ENCODE data around the gene RTKN2.

The RTKN2 gene

DNA sequence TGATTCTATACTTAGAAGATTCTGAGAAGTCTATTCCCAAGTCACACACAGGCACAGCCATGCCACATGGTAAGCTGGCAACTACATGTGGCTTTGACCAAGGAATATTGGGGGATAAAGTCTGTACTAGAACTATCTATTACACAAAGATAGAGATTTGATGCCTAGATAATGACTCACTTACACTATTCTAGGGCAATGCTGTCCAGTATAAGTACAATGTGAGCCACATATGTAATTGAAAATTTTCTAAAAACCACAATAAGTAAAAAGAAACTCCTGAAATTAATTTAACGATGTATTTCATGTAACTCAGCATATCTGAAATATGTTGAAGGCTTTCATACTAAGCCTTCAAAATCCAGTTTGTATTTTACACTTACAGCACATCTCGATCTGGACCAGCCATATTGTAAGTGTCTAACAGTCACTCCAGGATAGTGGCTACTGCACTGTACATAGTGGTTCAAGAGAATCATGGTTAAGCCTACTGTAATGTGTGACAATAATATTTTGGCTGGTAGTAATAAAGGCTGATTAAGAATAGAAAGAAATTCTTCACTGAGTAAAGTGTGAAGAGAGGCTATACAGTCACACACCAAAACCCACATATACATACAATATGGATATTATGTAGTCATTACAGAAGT, 62.8 kb downstream of the RTKN2 start:
- no peak for DNase-seq

DNA sequence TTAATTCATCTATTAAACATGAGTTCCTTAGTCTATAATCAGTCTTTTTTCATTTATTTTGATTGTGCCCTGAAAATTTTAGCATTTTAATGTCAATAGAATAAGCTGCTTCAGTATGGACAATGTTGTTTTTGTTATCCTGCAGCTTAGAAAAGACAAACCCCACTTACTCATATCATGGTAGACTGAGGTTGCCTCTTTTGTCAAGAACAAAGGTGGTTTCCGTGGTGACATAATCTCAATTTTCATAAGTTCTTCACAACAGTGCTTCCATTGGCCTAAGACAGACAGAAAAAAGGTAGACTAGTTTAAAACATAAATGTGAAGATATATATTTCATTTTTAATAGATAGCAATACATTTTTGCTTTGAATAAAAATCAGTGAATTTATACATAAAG, 69.1 kb downstream of the RTKN2 start:
- no peak for DNase-seq

DNA sequence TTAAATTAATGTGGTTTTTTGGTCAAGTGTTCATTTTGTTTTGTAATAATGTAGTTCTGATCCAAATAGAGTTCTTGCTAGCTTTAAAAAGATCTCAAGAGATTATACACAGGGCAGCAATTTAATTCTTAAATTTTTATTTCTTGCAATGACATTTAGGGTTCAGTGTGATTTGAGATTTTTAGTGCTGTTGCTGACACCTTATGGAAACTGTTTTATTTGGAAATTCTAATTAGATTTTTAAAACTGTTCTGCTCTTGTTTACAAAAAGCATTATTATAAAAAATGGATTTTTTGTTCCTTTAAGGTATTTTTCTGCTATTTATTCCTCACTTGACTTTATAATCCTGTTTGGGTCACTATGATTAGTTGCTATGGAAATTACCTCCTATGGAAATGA, 72.1 kb downstream of the RTKN2 start:
- DNase-seq = no peak

DNA sequence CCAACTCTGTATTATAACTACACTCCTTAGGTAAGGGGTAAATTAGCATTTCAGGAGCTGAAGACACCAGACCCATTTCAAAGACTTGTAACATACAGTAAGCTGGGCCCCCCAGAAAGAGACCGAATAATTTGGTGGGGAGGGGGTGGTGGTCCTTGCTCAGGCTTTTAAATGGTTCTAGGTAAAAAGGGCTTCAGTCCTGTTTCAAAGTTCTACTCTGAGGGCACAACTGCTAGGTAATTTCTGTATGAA, 73.0 kb downstream of the RTKN2 start:
- DNase-seq = no peak

DNA sequence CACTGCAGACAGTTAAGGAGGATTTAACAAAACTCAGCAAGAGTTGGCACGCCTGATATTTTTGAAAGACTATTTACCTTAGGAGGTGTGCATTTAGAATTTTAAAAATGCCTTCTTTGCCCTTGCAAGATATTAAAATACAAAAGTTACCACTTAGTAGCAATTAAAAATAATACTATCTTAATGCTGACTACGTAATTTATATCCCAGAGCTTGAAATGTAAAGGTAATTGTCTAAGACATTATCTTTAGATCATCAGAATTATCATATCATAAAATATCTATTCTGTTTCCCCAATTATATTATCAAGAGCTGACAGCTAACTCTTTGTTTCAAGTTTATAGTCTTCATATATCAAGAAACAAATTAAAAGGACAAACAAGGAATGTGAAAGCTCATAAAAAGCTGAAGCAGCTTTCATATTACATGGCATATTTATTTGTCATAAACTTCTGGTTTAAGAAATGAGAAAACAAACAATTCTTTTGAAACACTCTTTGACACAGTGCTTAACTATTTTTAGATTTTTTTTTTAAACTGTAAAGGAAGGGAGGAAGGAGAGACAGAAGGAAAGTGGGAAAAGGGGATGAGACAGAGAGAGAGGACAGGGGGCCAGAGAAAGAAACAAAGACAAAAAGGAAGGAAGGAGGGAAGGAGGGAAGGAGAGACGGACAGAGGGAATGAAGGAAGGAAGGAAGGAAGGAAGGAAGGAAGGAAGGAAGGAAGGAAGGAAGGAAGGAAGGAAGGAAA, 73.5 kb downstream of the RTKN2 start:
- no peak for DNase-seq

DNA sequence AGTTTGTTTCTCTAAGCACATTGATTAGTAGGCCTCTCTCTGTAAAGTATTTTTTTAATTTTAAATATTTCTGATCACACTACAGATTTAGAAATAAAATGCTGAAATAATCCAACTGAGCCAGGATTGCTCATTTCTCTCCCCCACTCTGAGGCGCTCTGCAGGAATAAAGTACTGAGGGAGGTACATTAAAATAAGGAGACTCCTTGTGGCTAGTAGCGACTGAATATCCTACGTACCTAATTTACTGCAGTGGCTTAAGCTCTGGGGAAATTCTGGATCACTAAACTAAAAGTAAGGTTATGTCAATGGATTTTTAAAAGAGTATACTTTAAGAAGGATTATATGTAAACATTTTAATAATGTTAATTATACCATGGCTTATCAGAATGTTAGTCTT, 75.2 kb downstream of the RTKN2 start:
- DNase-seq = no peak

DNA sequence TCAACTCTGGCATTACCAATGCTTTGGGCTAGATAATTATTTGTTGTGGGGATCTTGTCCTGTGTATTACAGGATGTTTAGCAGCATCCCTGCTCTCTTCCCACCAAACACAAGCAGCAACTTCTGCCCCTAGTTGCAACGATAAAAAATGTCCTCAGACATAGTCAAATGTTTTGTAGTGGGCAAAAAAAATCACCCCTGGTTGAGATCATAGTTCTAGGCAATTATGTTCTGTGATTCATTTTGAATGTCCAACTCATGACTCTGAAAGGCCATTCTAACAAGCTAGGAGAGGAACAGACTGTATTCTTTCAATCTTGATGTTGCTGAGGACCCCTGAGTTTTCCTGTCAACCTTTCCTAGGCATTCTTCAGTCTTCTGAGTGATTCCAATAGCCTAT, 79.5 kb downstream of the RTKN2 start:
- DNase-seq = no peak

DNA sequence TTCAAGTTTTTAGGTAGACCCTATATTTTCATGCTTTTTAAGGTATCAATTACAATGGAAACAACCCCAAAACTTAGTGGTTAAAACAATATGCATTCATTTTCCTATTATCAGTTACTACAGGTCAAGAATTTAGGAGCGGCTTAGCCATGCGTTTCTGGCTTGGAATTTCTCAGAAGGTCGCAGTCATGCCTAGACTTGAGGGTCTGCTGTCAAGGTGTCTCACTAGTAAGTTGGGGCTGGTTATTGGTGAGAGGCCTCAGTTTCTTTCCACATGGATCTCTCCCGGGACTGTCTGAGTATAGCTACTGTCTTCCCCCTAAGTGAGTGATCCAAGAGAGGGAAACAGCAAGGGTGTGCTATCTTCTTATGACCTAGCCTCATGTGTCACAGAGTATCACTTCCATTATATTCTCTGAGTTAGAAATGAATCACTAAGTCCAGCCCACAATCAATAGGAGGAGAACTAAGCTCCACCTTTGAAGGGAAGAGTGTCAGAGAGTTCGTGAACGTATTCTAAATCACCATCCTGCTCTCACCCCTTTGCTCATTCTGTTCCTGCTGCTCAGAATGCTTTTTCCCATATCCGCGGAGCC, 80.5 kb downstream of the RTKN2 start:
- DNase-seq = no peak

DNA sequence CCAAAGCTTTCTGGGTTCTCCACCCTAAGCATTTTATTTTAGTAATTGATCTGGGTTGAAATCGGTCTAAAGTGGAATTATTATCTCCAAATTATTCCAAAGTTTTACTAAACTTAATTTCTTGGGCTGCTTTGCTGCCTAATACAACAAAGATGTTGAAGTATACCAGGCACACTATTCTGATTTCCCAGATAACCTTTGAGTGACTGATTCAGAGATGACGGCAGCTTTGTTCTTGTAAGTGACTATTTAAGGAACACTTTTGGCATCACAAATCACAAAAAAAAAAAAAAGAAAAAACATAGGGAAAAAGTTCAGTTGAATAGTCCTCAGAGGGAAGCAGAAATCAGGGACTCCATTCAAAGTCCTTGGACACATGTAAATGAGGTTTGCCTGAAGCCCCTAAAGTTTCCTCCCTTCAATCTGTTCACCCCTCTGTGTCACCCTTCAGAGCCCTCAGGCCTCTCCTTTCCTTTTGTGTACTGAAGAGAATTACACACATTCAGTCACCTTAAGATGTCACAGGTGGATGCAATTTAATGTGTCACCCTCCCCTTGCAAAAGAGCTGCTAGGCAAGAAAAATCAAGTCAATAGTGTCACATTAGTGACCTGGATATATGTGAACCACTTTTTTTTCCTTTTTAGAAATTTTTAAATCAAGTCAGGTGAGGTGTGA, 81.5 kb downstream of the RTKN2 start:
- no peak for DNase-seq

DNA sequence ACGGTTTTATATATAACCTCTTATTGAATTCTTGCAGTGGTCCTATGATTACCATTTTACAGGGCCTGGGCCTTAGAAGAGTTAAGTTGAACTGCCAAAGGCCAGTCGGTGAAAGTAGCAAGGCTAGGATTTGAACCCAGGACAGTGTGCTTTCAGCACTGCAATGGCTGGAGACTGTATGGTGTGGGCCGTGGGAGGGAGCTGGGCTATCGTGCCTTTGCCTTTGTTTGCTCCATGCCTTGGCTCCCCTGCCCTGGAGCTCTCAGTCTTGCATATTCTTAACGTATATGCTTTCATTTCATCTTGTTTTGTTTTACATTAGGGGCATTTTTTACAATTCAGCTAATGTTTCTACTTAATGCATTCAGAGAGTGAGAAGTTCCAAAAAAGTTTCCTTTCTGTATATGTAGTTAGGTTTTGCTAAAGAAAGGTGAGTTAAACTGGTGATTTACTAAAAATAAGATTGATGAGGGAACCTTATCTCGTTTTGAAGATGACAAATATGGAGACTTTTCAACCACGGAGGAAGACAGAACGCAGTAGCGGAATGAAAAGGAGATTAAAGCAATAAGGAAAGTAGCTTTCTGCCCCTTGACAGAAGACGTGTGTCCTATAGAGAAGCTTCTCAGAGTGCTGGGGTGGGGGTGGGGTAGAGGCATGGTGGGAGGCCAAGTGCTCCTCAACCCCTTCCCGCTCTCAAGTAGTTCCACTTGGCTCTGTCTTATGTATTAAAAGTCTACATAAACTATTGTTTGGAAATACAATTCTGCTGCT, 82.5 kb downstream of the RTKN2 start:
- DNase-seq = no peak

DNA sequence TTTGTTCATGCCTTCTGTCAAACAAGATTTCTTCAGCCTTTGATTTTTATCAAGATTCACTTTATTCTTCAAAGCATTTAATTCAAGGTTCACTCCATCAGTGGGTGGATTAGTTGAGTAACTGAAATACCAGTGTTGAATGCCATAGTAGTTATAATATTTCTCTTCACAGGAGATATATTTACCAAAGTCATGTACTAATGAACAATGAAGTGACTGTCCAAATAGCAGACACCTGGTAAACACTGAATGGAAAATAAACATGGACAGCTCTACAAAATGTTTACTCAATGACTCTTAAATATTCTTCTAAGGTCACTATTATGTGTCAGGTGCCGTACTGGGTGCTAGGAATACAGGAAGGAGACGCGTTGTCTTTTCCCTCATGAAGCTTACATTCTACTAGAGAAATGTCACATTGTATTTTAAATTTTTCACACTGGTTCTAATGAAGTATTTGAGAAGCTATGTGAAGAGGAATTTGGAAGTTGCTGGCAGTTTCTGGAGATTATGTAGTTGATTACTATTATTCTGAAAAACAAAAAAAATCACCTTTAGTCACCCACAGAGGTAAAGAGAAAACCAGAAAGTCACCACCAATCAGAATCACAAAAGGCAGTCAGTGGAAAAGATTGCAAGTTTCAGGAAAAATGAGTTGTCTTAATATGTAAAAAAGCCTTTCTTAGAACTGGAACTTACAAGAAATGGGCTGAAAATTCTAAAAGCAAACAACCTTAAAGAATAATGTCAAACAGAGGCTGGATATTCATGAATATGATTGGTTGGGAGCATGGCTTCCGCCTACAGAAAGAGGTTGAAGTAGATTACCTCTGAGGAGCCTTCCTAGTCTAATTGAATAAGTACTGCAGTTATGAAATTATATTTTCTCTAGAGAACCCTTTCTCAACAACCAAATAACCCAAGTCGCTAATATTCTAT, 84.5 kb downstream of the RTKN2 start:
- no peak for DNase-seq

DNA sequence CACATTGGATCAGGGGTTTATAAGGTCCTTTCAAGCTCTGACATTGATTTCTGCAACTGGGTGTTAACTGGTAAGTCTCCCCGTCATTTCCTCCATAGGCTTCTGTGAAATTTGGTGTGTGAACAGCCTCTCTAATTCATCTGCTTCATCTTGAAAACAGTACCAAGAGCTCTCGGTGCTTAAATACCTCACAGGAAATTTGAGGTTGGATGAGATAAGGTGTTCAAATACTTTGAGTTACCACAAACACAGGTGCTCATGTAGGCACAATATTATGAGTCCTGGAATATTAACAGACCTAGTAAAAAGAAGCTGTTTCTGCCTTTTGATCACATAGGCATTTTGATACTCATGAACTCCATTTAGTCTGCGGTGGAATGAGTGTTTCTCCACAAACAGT, 85.2 kb downstream of the RTKN2 start:
- DNase-seq = no peak

DNA sequence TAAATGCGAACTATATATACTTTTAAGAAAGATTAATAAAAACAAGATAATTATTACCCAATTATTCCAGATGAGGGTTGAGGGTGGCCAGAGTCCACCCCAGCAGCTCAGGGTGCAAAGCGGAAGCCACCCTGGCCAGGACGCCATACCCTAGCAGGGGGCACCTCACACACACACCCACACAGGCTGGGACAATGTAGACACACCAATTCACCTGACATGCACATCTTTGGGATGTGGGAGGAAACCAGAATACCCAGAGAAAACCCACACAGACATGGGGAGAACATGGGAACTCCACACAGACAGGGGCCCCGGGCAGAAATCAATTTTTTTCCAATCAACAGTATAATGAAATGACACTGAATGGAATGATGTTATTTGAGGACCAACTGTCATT, 86.0 kb downstream of the RTKN2 start:
- no peak for DNase-seq

DNA sequence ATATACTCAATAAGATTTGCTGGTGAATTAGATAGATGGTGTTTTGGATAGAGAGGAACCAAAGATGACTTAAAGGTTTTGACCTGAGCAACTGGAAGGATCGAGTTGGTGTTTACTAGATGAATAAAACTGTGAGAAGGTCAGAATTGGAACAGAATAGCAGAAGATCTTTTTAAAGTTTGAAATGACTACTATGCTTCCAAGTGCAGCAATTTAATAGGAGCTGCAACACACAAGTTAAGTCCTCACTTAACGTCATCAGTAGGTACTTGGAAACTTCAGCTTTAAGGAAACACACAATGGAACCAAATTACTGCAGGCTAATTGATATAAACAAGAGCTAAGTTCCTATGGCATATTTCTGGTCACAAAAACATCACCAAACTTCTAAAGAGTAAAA, 86.5 kb downstream of the RTKN2 start:
- DNase-seq = no peak

DNA sequence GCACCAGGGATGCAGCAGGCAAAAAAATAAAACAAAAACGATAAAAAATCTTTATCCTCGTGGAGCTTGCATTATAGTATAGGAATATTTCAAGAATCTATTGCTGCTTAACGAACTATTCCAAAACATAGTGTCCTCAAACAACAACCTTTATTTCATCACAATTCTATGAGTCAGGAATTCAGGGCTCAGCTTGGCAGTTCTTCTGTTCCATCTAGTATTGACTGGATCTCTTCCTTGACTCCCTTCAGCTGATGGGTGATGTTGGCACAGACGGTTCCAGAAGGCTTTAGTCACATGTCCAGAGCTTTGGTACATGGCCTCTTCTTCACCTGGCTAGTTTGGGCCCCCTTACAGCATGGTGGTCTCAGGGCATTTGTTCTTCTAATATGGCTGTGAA, 88.0 kb downstream of the RTKN2 start:
- DNase-seq = no peak

DNA sequence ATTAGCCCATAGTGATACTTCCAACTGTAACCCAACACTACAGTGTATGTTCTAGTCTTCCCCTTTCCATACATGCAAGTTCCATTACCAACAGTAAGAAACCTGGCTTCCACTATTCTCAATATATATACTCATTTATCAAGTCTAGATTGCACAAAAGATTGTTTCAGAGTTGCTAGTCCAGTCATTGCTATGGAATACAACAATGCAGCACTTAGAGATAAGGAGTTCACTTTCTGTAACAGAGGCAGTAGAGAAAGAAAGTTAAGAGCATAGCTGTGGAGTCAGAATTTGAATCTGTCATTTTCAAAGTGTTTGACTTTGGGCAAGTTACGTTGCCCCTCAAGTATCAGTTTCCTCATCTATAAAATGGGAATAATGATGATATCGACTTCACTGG, 90.1 kb downstream of the RTKN2 start:
- DNase-seq = no peak

DNA sequence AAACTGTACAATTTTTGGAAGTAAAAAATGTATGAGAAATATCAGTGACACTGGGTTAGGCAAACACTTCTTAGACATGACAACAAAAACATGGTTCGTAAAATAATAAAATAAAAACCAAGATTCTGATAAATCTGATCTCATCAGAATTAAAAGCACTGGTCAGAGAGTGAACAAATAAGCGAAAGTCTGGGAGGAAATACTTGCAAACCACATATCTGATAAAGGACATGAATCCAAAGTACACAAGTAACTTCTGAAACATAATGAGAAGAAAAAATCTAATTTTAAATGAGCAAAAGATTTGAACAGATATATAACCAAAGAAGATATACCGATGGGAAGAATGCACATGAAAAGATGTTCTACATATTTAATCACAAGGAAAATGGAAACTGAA, 91.5 kb downstream of the RTKN2 start:
- no peak for DNase-seq

DNA sequence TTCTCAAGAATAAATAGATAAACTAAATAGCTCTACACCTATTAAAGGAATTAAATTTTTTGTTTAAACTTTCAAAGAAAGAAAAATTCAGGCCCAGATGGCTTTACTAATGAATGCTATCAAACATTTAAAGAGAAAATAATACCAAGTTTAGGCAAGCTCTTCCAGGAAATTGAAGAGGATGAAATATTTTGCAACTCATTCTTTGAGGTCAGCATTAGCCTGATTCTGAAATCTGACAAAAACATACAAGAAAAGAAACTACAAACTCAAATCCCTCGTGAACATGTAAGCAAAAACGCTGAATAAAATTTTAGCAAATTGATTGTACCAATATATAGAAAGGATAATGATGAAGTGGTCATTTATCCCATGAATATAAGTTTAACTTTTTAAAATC, 93.4 kb downstream of the RTKN2 start:
- DNase-seq = no peak

DNA sequence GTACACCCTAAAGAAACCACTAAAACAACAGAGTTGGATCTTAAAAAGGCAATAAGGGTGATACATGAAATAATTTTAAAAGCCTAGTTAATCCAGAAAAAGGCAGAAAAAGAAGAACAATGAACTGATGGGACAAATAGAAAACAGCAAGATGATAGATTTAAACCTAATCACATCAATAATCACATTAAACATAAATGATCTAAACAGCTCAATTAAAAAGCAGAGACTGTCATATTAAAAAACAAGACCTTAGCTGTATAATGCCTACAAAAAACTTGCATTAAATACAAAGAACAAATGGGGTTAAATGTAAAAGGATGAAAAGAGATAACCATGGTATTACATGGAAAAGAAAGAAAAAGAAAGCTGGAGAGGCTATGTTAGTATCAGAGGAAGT, 96.2 kb downstream of the RTKN2 start:
- DNase-seq = no peak

DNA sequence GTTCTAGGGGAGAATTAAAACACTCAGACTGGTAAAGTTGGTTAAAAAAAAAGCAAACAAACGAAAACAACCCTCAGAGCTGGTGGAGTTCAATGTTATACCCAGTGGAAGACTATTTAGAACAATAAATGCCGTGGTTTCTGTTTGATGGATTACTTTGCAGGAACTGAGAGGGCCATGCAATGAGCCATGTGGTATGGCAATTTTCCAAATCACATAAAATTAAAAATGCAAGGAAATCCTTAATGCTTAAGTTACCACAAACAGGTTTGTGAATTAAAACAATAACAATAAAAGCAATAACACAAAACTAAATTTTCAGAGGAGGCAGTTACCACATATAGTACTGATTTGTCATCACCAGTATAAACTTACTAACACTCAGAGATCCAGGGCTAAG, 96.9 kb downstream of the RTKN2 start:
- DNase-seq = no peak

DNA sequence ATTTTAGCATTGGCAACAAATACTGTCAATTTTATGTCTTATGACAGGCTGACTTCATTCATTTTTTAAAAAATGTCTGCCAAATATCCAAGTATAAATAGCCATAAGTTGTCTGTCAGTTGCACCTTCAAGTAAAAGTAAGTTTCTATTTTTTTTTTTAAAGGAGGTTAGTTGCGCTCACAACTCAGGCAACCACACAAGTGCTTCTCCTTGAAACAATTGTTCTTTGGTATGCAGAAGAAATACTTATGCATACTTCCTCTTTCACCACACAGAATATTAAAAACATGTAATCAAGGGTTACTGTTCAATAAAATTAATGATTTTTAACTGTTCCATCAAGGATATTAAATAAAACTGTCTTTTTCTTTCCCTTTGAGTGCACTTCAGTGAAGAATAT, 97.9 kb downstream of the RTKN2 start:
- DNase-seq = no peak
